ENCODE measurements around the gene STAG1. TPM values are rescaled to one million over a fixed set of nuclear protein-coding genes. Genes with fewer than 3 reads are reported as not detected.

The STAG1 gene
- polyA plus RNA-seq, 1 donor from 2014 or later, result 30.8 TPM

- Histone ChIP-seq H2AFZ (ENCODE audit: low read depth, low read length) (no peak overlapping the region), H3K36me3 (ENCODE audit: insufficient read depth, low read length) (no peaks in the 10 kb centered on the region)
Observed at GRCh38 chr3:136409549-136409948, 342.6 kb downstream of the STAG1 start.

DNA sequence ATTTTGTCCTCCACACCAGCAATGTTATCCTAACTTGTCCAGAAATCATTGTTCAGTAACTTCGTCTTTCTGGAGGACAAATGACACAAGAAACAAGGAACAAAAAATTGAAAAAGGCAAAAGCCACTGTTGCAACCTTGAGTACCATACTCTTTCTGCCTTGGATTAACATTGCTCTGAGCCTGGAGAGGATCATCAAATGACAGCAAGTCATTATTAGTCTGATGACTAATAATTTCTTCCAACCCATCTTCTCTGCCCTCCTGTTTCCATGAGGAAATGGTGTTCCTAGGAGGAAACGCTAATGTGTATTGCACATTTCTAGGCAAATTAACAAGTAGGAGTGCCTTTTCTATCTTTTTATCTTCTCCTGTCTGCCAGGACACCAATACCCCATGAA, 348.1 kb downstream of the STAG1 start:
- H2AFZ ChIP-seq (ENCODE audit: low read depth, low read length), result no peak overlapping the region
- no peaks in the 10 kb centered on the region for H3K9me2 ChIP-seq (ENCODE audit: insufficient read depth, low read length)
- no peaks in the 10 kb centered on the region for H3K79me2 ChIP-seq (replicated peaks; ENCODE audit: insufficient read depth, low read length)
- no peak overlapping the region for H3K4me3 ChIP-seq (ENCODE audit: low read length)
- H3K27ac ChIP-seq (ENCODE audit: low read length), result no peak overlapping the region
- no peak overlapping the region for H3K4me2 ChIP-seq (ENCODE audit: low read length)
- no peaks in the 10 kb centered on the region for H3K27me3 ChIP-seq (ENCODE audit: insufficient read depth, low read depth, low read length)
- H3K36me3 ChIP-seq (ENCODE audit: insufficient read depth, low read length), result no peaks in the 10 kb centered on the region
- no peaks in the 10 kb centered on the region for H3K9me3 ChIP-seq (ENCODE audit: low read length)
- no peak overlapping the region for H3K9ac ChIP-seq (ENCODE audit: low read length)
- H4K20me1 ChIP-seq (ENCODE audit: insufficient read depth), result no peaks in the 10 kb centered on the region
- H3F3A ChIP-seq (ENCODE audit: insufficient read depth, low read length, poor library complexity, severe bottlenecking), result no peaks in the 10 kb centered on the region
- TF ChIP-seq SMC3 (conservative IDR thresholded peaks at IDR 0.05; ENCODE audit: poor library complexity) (no peak), REST (IDR thresholded peaks at IDR 0.05; ENCODE audit: borderline replicate concordance) (no peak), EP300 (conservative IDR thresholded peaks at IDR 0.05; ENCODE audit: poor library complexity, severe bottlenecking) (no peak), TAF1 (IDR thresholded peaks at IDR 0.05; ENCODE audit: low read depth) (no peak), MXI1 (conservative IDR thresholded peaks at IDR 0.05; ENCODE audit: poor library complexity, severe bottlenecking) (no peak), RAD21 (conservative IDR thresholded peaks at IDR 0.05) (no peak), POLR2AphosphoS5 (IDR thresholded peaks at IDR 0.05) (no peak)
- TF ChIP-seq, protein P1, sequence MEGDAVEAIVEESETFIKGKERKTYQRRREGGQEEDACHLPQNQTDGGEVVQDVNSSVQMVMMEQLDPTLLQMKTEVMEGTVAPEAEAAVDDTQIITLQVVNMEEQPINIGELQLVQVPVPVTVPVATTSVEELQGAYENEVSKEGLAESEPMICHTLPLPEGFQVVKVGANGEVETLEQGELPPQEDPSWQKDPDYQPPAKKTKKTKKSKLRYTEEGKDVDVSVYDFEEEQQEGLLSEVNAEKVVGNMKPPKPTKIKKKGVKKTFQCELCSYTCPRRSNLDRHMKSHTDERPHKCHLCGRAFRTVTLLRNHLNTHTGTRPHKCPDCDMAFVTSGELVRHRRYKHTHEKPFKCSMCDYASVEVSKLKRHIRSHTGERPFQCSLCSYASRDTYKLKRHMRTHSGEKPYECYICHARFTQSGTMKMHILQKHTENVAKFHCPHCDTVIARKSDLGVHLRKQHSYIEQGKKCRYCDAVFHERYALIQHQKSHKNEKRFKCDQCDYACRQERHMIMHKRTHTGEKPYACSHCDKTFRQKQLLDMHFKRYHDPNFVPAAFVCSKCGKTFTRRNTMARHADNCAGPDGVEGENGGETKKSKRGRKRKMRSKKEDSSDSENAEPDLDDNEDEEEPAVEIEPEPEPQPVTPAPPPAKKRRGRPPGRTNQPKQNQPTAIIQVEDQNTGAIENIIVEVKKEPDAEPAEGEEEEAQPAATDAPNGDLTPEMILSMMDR (IDR thresholded peaks at IDR 0.05; ENCODE audit: poor library complexity, severe bottlenecking), result no peak

More at GRCh38 chr3:136409549-136409948, 342.6 kb downstream of the STAG1 start:
- H3K27ac ChIP-seq (ENCODE audit: low read length), result no peak overlapping the region
- no peaks in the 10 kb centered on the region for H3K9me3 ChIP-seq (ENCODE audit: low read length)
- TF ChIP-seq MXI1 (conservative IDR thresholded peaks at IDR 0.05; ENCODE audit: poor library complexity, severe bottlenecking), result no peak
- TF ChIP-seq POLR2AphosphoS5 (IDR thresholded peaks at IDR 0.05), result no peak
- TF ChIP-seq EP300 (conservative IDR thresholded peaks at IDR 0.05; ENCODE audit: poor library complexity, severe bottlenecking), result no peak
- no peak for TF ChIP-seq RAD21 (conservative IDR thresholded peaks at IDR 0.05)
- no peak for TF ChIP-seq EZH2 (IDR thresholded peaks at IDR 0.05; ENCODE audit: borderline replicate concordance, insufficient read depth, low read length, poor library complexity, severe bottlenecking)
- TF ChIP-seq SMC3 (conservative IDR thresholded peaks at IDR 0.05; ENCODE audit: poor library complexity), result no peak
- TF ChIP-seq, protein P1 (IDR thresholded peaks at IDR 0.05; ENCODE audit: poor library complexity, severe bottlenecking), result no peak
- TF ChIP-seq TAF1 (IDR thresholded peaks at IDR 0.05; ENCODE audit: low read depth), result no peak
- TF ChIP-seq REST (IDR thresholded peaks at IDR 0.05; ENCODE audit: borderline replicate concordance), result no peak
- H3K4me2 ChIP-seq (ENCODE audit: low read length), result no peak overlapping the region
- no peaks in the 10 kb centered on the region for H4K20me1 ChIP-seq (ENCODE audit: insufficient read depth)
- H3K9me2 ChIP-seq (ENCODE audit: insufficient read depth, low read length), result no peaks in the 10 kb centered on the region
- no peaks in the 10 kb centered on the region for H3K27me3 ChIP-seq (ENCODE audit: insufficient read depth, low read depth, low read length)
- no peak overlapping the region for H3K9ac ChIP-seq (ENCODE audit: low read length)
- no peaks in the 10 kb centered on the region for H3K79me2 ChIP-seq (replicated peaks; ENCODE audit: insufficient read depth, low read length)
- no peak overlapping the region for H3K4me3 ChIP-seq (ENCODE audit: low read length)
- H3F3A ChIP-seq (ENCODE audit: insufficient read depth, low read length, poor library complexity, severe bottlenecking), result no peaks in the 10 kb centered on the region

All from neural cell (in vitro differentiated cells).